GM23338 (cell line): ENCODE results near the gene GOLGA8M. TPM values are rescaled to one million over a fixed set of nuclear protein-coding genes. Genes with fewer than 3 reads are reported as not detected.
"Not testable (repeated sequence)": the region's sequence is repeated elsewhere in the genome, so short reads cannot be mapped to it uniquely, and the experiment has no call there.

Experiments
- ATAC-seq: fragments of 200-7000 bp; cut with Tn5 transposase; 3 replicates; pipeline ENCODE4 v1.9.1; 2020
- DNase-seq: peaks from one replicate; pipeline ENCODE4 v3.0.0-alpha.2; 2015; ENCODE audit warnings: low spot score
- H2AFZ ChIP-seq: fragments of 200-600 bp; sonication (generic); 2 replicates; pipeline ENCODE4 v1.8.0; 2016; ENCODE audit warnings: antibody characterized with exemption, mild to moderate bottlenecking, moderate library complexity
- H3F3A ChIP-seq: fragments of 200-600 bp; sonication (generic); replicated peaks from 2 replicates; pipeline ENCODE4 v1.8.0; 2017; ENCODE audit warnings: antibody characterized with exemption, mixed run types, low read depth
- H3K27ac ChIP-seq: fragments of 200-600 bp; sonication (generic); 2 replicates; pipeline ENCODE4 v1.6.1; 2016; ENCODE audit warnings: low read depth
- H3K27me3 ChIP-seq: fragments of 200-600 bp; sonication (generic); 2 replicates; pipeline ENCODE4 v1.8.0; 2016; ENCODE audit warnings: mild to moderate bottlenecking, mixed run types, moderate library complexity; ENCODE audit not compliant: insufficient read depth
- H3K36me3 ChIP-seq: fragments of 200-600 bp; sonication (generic); 2 replicates; pipeline ENCODE4 v1.8.0; 2016; ENCODE audit warnings: mild to moderate bottlenecking; ENCODE audit not compliant: insufficient read depth
- H3K4me1 ChIP-seq: fragments of 200-600 bp; sonication (generic); 2 replicates; pipeline ENCODE4 v1.8.0; 2016; ENCODE audit warnings: mild to moderate bottlenecking, moderate library complexity; ENCODE audit not compliant: insufficient read depth
- H3K4me2 ChIP-seq: fragments of 200-600 bp; sonication (generic); 2 replicates; pipeline ENCODE4 v1.7.1; 2017; ENCODE audit warnings: mixed run types
- H3K4me3 ChIP-seq: fragments of 200-600 bp; sonication (generic); 2 replicates; pipeline ENCODE4 v1.6.1; 2016; ENCODE audit warnings: mixed run types
- H3K79me2 ChIP-seq: fragments of 200-600 bp; sonication (generic); replicated peaks from 2 replicates; pipeline ENCODE4 v1.8.0; 2017; ENCODE audit warnings: mild to moderate bottlenecking; ENCODE audit not compliant: insufficient read depth
- H3K9me2 ChIP-seq: fragments of 200-600 bp; sonication (generic); 2 replicates; pipeline ENCODE4 v1.8.0; 2017; ENCODE audit not compliant: insufficient read depth
- H4K20me1 ChIP-seq: fragments of 200-600 bp; sonication (generic); replicated peaks from 2 replicates; pipeline ENCODE4 v1.8.0; 2017; ENCODE audit warnings: mild to moderate bottlenecking; ENCODE audit not compliant: insufficient read depth
- H3K27ac Mint-ChIP-seq: 2 replicates; pipeline ENCODE4 v1.8.0; 2020; ENCODE audit warnings: inconsistent platforms, mild to moderate bottlenecking, moderate library complexity, mixed read lengths
- H3K27me3 Mint-ChIP-seq: 3 replicates; pipeline ENCODE4 v1.8.0; 2022; ENCODE audit warnings: low read depth, mild to moderate bottlenecking, moderate library complexity, mixed read lengths, inconsistent platforms; ENCODE audit not compliant: insufficient read depth, poor library complexity
- H3K36me3 Mint-ChIP-seq: 3 replicates; pipeline ENCODE4 v1.8.0; 2021; ENCODE audit warnings: low read depth, mild to moderate bottlenecking, inconsistent platforms, moderate library complexity, mixed read lengths
- H3K4me1 Mint-ChIP-seq: 3 replicates; pipeline ENCODE4 v1.8.0; 2020; ENCODE audit warnings: mild to moderate bottlenecking, inconsistent platforms, mixed read lengths
- H3K4me3 Mint-ChIP-seq: 3 replicates; pipeline ENCODE4 v1.8.0; 2021; ENCODE audit warnings: moderate library complexity, mild to moderate bottlenecking, inconsistent platforms, mixed read lengths
- H3K9me3 Mint-ChIP-seq: 3 replicates; pipeline ENCODE4 v1.8.0; 2020; ENCODE audit warnings: moderate library complexity, mild to moderate bottlenecking, inconsistent platforms, mixed read lengths
- CREB1 ChIP-seq: fragments of 250-450 bp; sonication (Bioruptor Pico); IDR thresholded peaks from 2 replicates; pipeline ENCODE4 v1.5.0; 2020; ENCODE audit warnings: low read depth, mild to moderate bottlenecking, moderate library complexity
- CTCF ChIP-seq, 2 experiments: fragments of 200-600 bp in 1 of 2; sonication (generic) in 1 of 2; conservative IDR thresholded peaks; 2 replicates each; pipeline versions ENCODE4 v1.5.1 to v1.6.1; 2016 to 2017; ENCODE audit warnings: antibody characterized with exemption in 2 of 2, low read depth in 2 of 2, mild to moderate bottlenecking in 2 of 2, moderate library complexity in 1 of 2
- ETS1 ChIP-seq: IDR thresholded peaks from 2 replicates; pipeline ENCODE4 v1.6.1; 2016; ENCODE audit warnings: antibody characterized with exemption
- EZH2 ChIP-seq: fragments of 200-600 bp; sonication (generic); IDR thresholded peaks from one replicate; pipeline ENCODE4 v1.8.0; 2017; ENCODE audit warnings: antibody characterized with exemption, mild to moderate bottlenecking, low read depth; ENCODE audit not compliant: unreplicated experiment
- EZH2phosphoT487 ChIP-seq: fragments of 200-600 bp; sonication (generic); IDR thresholded peaks from one replicate; pipeline ENCODE4 v1.8.1; 2018; ENCODE audit warnings: antibody characterized with exemption; ENCODE audit not compliant: unreplicated experiment
- NANOG ChIP-seq: IDR thresholded peaks from 2 replicates; pipeline ENCODE4 v1.6.1; 2016; ENCODE audit warnings: antibody characterized with exemption, borderline replicate concordance
- POLR2AphosphoS5 ChIP-seq: IDR thresholded peaks from 2 replicates; pipeline ENCODE4 v1.6.1; 2016; ENCODE audit warnings: antibody characterized with exemption, low read depth
- polyA plus RNA-seq: library from polyadenylated mRNA; unstranded; fragments of >200 nt; fragmentation: Nextera tagmentation; extraction: Ambion mirVana; gene quantifications from 2 replicates; pipeline ENCODE4 v1.2.1, GENCODE V29; 2016
- total RNA-seq: library from RNA; depleted of rRNA; stranded (reverse); fragments of >200 nt; shearing (Covaris generic); gene quantifications from 2 replicates; pipeline ENCODE4 v1.2.3, GENCODE V29; 2014
- TF ChIP-seq, protein P1 (sequence below): IDR thresholded peaks from one replicate; pipeline ENCODE4 v1.6.1; 2018; ENCODE audit warnings: antibody characterized with exemption; ENCODE audit not compliant: unreplicated experiment

GOLGA8M gene
- total and polyA plus RNA-seq, 2 experiments from 2014 or later, result not detected

- H3K4me1 ChIP-seq, result peaks cover 10% of the 10 kb centered on the region
- H3K4me2 ChIP-seq, result peak overlapping the region; percentile 19; the same call in 1 of the 2 replicates
- H3K79me2 ChIP-seq, H3K36me3 ChIP-seq, H3K36me3 Mint-ChIP-seq, H3K27me3 Mint-ChIP-seq, H3K27ac ChIP-seq, H4K20me1 ChIP-seq, H3K9me3 Mint-ChIP-seq, H3K4me1 Mint-ChIP-seq, ATAC-seq, H3F3A ChIP-seq, H3K9me2 ChIP-seq, H3K27me3 ChIP-seq: not testable (repeated sequence)
- DNase-seq, result peak; percentile 40
- H3K27ac Mint-ChIP-seq, result peak overlapping the region; percentile 73
- TF ChIP-seq CTCF (conservative IDR thresholded peaks at IDR 0.05; ENCODE audit: low read depth in 2 of 2), result peak in 1 of 2 experiments; percentile 46; a peak in 2 of 4 replicates
- H3K4me3 ChIP-seq, result 0 out of 2 replicates have a peak overlapping the region, but pooled peaks have one; percentile 2
- 0 out of 2 replicates have a peak overlapping the region, but pooled peaks have one; percentile 29 for H2AFZ ChIP-seq
- peak overlapping the region; percentile 17; the same call in 2 of the 3 replicates for H3K4me3 Mint-ChIP-seq
Measured at GRCh38 chr15:28728061-28728460, 15.8 kb upstream of the GOLGA8M start.

GRCh38 chr15:28727026-28727425 lies 14.8 kb upstream of the GOLGA8M start:
- not testable (repeated sequence) for H3K9me3 Mint-ChIP-seq, H3K36me3 Mint-ChIP-seq, H3K4me3 ChIP-seq, H3K27ac ChIP-seq, H3K9me2 ChIP-seq, H3K4me1 Mint-ChIP-seq, H3K4me3 Mint-ChIP-seq, H3K27ac Mint-ChIP-seq, H3K4me2 ChIP-seq, H4K20me1 ChIP-seq, DNase-seq, H3K79me2 ChIP-seq, H3K27me3 ChIP-seq, H3F3A ChIP-seq, H3K36me3 ChIP-seq, H3K27me3 Mint-ChIP-seq, ATAC-seq, H2AFZ ChIP-seq
- peaks cover 10% of the 10 kb centered on the region for H3K4me1 ChIP-seq

GRCh38 chr15:28726102-28726501 lies 13.9 kb upstream of the GOLGA8M start:
- no peak overlapping the region for H3K27ac ChIP-seq
- H3K4me3 Mint-ChIP-seq, result no peak overlapping the region
- no peaks in the 10 kb centered on the region for H3K9me2 ChIP-seq
- peaks cover 6% of the 10 kb centered on the region; the same call in 2 of the 3 replicates for H3K4me1 Mint-ChIP-seq
- no peaks in the 10 kb centered on the region for H3K9me3 Mint-ChIP-seq
- no peaks in the 10 kb centered on the region for H3K36me3 Mint-ChIP-seq
- TF ChIP-seq POLR2AphosphoS5, result no peak
- no peak for TF ChIP-seq NANOG
- no peak for TF ChIP-seq EZH2phosphoT487
- no peak for TF ChIP-seq ETS1
- TF ChIP-seq, protein P1, sequence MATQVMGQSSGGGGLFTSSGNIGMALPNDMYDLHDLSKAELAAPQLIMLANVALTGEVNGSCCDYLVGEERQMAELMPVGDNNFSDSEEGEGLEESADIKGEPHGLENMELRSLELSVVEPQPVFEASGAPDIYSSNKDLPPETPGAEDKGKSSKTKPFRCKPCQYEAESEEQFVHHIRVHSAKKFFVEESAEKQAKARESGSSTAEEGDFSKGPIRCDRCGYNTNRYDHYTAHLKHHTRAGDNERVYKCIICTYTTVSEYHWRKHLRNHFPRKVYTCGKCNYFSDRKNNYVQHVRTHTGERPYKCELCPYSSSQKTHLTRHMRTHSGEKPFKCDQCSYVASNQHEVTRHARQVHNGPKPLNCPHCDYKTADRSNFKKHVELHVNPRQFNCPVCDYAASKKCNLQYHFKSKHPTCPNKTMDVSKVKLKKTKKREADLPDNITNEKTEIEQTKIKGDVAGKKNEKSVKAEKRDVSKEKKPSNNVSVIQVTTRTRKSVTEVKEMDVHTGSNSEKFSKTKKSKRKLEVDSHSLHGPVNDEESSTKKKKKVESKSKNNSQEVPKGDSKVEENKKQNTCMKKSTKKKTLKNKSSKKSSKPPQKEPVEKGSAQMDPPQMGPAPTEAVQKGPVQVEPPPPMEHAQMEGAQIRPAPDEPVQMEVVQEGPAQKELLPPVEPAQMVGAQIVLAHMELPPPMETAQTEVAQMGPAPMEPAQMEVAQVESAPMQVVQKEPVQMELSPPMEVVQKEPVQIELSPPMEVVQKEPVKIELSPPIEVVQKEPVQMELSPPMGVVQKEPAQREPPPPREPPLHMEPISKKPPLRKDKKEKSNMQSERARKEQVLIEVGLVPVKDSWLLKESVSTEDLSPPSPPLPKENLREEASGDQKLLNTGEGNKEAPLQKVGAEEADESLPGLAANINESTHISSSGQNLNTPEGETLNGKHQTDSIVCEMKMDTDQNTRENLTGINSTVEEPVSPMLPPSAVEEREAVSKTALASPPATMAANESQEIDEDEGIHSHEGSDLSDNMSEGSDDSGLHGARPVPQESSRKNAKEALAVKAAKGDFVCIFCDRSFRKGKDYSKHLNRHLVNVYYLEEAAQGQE, result no peak
- TF ChIP-seq CTCF (conservative IDR thresholded peaks at IDR 0.05; ENCODE audit: low read depth in 2 of 2), result no peak
- no peak for TF ChIP-seq EZH2
- TF ChIP-seq CREB1, result no peak
- DNase-seq (no peak), ATAC-seq (no peak)
- no peaks in the 10 kb centered on the region for H3F3A ChIP-seq
- no peak overlapping the region for H3K27ac Mint-ChIP-seq
- H3K27me3 ChIP-seq, result no peaks in the 10 kb centered on the region
- no peaks in the 10 kb centered on the region for H3K79me2 ChIP-seq
- H3K4me2 ChIP-seq, result no peak overlapping the region
- no peaks in the 10 kb centered on the region for H4K20me1 ChIP-seq
- H3K36me3 ChIP-seq, result no peaks in the 10 kb centered on the region
- peaks cover 10% of the 10 kb centered on the region for H3K4me1 ChIP-seq
- no peak overlapping the region for H3K4me3 ChIP-seq
- H2AFZ ChIP-seq, result no peak overlapping the region
- H3K27me3 Mint-ChIP-seq, result no peaks in the 10 kb centered on the region
